CD4-positive, alpha-beta T cell treated with Interleukin-12 subunit alpha and Interleukin-12 subunit beta, for 1 hour (primary cell): Measurements from ENCODE around the gene CHRNG.
A peak's percentile ranks its signal among the peaks of the same experiment; 100 is the strongest.
"Not testable (repeated sequence)": the region's sequence is repeated elsewhere in the genome, so short reads cannot be mapped to it uniquely, and the experiment has no call there.

ENCODE experiments used
- DNase-seq: peaks from one replicate; pipeline ENCODE4 v3.0.0-alpha.2; 2020

Gene CHRNG

DNA sequence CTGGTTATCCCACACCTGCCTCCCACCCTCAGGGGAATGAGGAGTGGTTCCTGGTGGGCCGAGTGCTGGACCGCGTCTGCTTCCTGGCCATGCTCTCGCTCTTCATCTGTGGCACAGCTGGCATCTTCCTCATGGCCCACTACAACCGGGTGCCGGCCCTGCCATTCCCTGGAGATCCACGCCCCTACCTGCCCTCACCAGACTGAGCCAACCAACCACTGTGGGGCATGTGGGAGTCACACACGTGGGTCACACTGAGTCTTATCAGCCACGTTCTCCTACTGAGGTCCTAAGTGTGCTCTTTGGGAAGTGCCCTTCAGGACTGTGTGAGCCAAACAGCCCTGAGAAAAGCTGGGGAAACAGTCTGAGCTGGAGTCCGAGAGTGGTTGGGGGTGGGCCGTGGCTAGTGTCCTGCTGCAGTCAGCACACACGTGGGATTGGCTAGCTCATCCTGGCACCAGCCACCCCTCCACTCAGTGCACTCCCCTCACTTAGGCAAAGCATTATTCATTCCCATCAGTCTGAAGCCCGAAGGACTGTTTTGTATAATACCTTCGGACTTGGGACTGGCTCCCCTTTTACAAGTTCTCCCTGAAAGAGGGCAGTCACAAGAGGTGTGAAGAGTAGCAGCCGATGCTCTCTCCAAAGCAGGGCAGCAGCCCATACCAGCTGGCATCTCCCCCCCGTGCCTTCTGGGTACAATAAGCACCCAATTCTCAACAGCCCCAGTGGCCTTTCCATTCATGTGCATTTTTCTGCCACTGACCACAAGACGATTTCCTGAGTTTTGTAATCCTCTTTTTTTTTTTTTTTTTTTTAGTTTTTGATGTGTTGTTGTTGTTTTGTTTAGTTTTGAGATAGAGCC is 6.3 kb downstream of the CHRNG start:
- DNase-seq: no peak

DNA sequence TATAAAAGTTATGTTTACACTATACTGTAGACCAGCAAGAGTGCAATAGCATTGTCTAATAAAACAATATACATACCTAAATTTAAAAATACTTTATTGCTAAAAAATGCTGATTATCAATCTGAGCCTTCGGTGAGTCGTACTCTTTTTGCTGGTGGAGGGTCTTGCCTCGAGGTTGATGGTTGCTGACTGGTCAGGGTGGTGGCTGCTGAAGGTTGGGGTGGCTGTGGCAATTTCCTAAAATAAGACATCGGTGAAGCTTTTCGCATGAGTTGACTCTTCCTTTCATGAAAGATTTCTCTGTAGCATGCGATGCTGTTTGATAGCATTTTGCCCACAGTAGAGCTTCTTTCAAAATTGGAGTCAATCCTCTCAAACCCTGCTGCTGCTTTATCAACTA is 8.5 kb downstream of the CHRNG start:
- DNase-seq: no peak

DNA sequence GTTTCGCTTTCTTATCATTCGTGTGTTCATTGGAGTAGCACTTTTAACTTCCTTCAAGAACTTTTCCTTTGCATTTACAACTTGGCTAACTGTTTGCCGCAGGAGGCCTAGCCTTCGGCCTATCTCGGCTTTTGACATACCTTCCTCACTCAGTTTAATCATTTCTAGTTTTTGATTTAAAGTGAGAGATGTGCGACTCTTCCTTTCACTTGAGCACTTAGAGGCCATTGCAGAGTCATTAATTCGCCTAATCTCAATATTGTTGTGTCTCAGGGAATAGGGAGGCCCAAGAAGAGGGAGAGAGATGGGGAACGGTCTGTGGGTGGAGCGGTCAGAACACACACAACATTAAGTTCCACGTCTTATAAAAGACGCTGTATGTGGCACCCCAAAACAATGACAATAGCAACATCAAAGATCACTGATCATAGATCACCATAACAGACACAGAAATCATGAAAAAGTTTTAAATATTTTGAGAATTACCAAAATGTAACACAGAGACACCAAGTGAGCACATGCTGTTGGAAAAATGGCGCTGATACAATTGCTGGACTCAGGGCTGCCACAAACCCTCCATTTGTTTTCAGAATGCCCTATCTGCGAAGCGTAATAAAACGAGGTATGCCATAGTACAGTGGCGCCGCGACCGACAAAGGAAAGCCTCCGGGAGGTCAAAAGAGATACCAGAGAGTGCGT is 10.3 kb downstream of the CHRNG start:
- DNase-seq: no peak

DNA sequence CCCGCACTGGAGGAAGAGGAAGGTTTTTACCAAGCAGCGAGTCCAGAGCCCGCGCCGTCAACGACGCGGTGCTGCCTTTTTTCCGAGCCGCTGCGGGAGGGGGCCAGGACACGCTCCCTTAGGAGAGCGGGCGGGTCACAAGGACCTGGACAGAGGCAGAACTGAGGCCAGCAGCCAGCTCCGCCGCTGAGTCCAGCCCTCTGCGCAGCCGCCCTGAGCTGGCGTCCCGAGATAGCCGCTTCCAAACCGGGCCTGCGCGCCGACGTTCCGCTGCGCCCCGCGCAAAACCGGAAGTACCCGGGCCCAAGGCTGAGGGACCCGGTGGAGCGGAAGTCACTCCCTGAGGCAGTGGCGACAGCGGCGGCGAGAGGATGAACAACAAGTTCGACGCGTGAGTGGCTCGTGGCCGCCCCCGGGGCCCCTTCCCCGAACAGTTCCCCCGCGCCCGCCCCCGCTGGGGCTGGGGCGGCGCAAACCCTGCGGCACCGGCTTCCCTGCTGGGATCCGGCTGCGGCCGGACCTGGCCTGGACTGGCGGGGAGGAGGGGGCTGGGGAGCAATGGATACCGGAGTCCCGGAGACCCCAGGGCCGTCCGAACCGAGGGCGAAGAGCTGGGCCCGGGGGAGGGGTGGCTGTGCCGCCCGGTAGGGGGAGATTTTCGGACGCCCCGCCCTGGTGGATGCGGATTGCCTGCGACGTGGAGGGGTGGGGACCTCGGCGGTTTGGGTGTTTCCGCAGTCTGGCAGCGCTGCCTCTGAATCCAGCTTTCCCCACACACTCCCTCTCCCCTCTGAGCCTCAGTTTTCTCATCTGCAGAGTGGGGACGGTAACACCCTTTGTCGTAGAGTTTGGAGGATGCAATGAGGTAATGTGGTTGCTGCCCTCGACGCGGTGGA is 11.1 kb downstream of the CHRNG start, which contains the start of the genes EIF4E2 and TIGD1:
Gene EIF4E2, plus strand, starts transcription at position 336 of the 896 bp plus-strand sequence. Its CDS starts 36 bp downstream, at position 372.
Gene TIGD1, minus strand, starts transcription at position 204 of the 896 bp plus-strand sequence. CDS start 675 bp downstream, outside the sequence.
- peak; percentile 90 for DNase-seq

DNA sequence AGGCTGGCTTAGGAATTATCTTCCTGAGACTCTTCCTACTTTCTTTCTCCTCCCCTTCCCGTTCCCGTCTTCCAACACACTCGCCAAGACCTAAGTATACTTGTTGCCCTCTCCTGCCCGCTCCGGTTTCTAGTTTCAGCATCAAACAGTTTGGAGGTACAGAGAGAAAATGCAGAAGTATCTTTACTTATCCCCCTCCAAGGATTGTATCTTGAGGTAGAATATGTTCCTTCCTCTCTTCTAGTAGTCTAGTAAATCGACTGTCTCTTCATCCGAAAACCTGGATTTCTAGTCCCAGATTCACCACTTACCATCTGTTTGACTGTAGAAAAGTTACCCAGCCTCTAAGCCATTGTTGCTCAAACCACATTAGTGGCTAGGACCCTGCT is 11.8 kb downstream of the CHRNG start:
- DNase-seq: no peak

DNA sequence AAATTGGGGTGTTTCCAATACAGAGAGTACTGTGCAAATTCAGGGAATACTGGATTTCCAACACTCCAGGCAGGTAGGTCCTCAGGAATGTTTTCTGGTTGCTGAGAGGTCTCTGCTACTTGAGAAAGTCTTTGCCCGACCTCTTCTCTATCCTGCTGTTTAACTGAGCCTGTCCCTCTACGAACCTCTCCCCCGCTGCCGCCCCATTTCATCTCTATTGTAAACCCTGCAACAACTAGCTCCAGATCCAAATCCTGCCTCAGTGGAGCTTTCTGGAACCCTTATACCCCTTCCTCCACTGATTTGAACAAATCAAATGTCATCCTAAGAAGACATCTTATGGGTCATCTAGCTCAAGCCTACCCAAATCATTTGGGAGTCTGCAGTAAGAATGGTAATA is 12.3 kb downstream of the CHRNG start:
- DNase-seq: no peak

DNA sequence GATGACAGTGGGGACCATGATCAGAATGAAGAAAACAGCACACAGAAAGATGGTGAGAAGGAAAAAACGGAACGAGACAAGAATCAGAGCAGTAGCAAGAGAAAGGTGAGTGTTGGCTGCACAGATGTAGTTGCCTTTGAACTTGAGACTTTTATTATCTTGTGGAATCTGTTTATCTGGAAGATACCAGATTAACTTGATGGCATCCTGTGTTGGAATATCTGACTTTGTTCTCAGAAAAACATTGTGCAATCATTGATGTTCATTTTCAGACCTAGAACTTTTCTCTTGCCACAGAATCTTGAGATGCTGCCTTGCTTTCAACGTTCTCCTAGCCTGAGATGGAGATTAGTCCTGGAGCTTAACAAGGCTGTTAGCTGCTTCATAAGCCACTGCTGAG is 16.9 kb downstream of the CHRNG start:
- no peak for DNase-seq

DNA sequence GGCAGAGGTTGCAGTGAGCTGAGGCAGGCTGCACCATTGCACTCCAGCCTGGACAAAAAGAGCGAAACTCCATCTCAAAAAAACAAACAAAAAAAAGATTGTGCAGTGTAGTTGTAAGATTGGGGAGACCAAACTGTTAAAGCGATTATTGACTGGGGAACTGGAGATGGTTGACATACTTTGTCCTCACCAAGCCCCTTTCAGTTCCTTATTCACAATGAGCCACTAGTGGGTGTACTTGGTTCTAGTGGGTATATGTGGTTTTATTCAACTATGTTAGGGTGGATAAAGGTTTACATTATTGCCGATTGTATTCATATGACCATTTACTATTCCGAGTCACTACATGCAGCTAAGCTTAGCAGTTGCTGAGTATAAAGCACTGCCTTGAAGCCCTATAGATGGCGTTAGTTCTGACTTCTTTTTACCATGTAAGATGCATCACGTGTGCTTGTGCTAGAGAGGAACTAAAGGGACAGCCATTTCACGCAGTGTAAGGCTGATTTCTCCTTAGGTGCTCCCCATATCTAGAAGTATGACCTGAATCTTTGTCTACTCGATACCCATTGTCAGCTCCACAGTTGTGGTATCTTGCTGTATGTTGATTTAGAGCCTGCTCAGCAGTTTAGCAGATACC is 23.1 kb downstream of the CHRNG start:
- no peak for DNase-seq

DNA sequence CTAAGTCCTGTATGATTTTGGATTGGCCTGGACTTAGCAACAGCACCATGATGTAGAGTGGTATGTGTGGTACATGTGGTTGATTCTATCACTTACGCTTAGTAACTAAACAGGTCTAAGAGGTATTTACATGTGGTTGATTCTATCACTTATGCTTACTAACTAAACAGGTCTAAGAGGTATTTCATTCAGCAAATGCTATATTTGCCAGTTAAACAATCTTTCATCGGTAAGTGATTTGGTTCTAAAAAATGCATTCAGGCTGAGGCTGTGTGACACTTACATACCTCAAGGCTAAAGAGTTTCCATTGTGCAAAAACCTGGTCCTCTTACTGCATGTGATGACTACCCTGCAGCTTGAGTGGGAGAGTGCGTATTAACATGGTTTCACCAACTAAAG is 24.1 kb downstream of the CHRNG start:
- no peak for DNase-seq

DNA sequence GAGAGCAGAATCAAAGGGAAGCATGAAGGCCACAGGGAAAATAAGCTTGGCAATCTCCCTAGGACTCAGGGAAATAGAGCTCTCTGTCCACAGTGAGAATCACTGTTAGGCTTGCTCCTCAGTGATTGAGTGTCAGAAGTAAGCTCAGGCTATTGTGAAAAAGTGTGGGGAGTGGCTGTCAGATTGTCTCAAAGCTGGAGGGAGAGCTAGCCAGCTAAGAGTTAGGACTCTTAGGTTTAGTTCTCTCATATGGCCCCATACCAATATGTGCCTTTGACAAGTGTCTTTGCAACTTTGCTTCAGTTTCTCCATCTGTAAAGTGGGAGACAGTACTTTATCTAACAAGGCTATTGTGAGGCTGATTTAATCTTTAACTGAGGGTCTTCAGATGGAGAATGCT is 28.2 kb downstream of the CHRNG start:
- no peak for DNase-seq

DNA sequence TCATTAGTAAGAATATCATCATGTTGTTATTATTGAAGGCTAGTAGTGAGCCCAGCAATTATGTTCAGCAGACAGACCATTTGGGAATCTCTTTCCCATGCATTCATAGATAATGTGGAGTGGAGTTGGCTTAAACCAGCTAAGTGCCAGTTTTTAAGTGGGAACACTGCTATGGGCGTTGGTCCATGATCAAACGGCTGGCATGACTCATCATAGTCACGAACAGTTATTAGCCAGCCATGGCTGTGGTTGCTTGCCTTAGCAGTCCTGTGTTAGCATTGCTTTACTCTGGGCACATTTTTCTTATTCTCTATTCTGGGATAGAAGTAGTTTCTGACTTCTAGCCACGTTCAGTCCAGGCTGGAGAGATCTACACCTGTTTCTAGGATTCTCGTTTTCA is 28.7 kb downstream of the CHRNG start:
- no peak for DNase-seq

DNA sequence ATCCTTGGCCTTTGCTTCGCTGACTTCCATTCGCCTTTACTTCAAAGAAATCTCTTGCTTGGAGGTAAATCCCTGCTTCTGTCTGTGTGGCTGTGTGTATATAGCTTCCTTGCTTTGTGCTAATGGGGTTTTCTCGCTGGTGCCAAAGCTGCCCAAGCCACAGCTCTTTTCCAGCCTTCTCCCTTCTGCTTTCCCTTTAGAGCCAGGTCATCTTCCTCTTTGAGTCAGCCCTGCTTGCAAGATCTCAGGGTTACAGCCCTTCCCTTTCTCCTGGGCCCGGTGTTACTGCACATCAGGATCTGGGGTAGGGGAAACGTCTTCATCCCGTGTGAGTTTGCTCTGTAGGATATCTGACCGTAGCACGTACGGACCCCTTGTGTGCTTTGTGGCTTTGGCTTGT is 30.0 kb downstream of the CHRNG start:
- no peak for DNase-seq

DNA sequence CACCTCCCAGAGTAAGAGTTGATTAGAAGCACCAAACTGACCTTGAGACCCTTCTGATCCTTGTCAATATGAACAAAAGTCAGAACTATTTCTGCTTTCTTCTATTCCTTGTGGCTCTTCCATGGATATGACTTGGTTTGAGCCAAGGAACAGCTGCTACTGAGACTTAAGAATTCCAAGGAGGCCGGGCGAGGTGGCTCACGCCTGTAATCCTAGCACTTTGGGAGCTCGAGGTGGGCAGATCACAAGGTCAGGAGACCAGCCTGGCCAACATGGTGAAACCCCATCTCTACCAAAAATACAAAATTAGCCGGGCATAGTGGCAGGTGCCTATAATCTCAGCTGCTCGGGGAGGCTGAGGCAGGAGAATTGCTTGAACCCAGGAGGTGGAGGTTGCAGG is 31.0 kb downstream of the CHRNG start:
- not testable (repeated sequence) for DNase-seq

DNA sequence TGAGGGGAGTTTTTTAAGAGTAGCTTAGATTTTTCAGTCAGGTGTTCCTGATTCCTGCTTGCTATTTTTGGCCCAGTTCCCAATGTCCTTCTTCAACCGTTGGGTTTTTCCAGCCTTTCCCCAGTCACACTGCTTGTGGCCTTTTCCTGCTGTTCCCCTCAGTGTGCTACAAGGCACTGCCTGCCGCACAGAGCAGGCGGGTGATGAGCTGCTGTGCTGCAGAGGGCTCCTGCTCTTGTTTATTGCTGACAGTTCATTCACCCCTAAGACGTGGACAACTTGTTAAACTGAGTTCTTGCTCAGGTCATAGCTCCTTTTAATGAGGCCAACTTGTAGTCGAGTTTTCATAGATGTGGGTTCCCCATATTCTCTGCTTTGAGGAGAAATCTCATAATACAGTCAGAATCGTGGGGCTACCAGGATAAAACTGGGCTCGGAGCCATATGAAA is 31.6 kb downstream of the CHRNG start:
- DNase-seq: no peak

DNA sequence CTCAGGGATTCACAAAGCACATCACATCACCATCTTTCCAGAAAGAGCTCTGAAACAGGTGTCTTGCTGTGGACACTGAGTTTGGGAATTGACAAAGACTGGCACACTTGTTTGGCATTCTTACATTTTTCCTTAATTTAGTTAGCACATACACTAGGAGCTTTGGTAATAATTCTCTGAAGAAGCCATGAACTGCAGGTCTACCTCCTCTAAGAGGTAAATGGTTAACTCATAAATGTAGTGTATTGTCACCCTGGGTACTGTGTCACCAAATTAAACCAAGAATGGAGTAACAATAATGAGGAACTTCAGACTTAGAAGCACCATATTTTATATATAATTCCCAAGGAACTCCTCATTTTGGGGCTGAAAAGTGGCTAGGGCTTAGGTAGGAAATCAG is 33.5 kb downstream of the CHRNG start:
- DNase-seq: no peak

DNA sequence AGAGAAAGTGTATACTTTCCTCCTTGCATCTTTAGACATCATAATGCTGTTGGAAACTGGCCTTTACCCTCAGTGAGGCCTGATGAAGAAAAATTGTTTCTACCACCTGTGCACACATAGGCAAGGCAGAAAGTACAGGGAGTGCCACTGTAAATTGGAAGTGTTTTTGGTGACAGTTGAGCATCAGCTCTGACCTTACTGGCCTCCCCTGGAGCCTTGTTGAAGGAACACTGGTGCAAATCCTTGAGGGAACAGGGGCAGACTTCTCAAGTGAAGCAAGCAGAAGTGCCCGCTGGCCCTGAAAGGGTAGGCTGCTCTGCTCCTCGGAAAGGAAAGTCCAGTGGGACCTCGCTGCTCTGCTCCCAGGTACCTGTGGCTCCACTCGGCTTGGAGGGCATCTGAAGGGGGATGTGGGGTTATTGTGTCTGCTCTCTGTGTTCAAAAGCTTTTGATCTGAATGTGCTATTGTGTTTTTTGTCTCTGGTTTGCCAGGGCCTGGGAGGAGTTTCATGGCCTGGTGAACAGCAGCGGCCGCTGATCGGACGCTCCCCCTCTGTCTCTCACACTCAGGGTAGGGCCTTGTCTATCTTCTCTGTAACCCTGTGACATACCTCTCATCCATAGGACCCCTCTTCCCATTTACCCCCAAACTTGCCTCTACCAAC is 34.4 kb downstream of the CHRNG start:
- DNase-seq: no peak

DNA sequence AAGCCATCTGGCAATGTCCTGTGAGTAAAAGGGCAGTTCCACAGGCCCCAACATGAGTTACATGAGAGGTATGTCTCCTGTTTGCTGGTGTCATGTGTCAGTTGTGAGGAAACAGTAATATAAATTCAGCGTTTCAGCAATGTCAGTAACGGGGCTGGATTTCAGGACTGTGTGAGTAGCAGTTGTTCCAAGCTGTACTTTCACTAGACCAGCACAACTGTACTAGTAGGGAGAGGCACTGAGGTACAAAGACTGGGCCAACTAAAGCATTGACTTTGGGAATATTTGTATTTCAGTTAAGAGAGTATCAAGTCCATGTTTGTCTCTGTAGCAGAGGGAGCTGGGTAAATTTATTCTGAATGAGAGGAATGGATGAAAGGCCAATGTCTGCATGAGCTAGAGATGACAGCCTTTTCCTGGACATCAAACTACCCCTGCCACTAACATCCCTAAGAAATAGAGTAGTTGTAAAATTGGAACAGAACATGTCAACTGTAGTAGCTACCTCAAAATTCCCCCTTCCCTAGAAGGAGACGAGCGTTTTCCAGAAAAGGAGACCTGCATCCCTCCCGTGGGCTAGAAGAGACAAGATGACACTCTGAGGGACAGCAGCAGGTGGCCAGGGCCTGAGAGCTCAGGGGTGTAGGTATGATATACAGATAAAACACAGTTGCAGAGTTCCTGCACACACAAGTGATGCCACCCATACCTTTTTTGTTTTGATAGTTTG is 35.3 kb downstream of the CHRNG start:
- DNase-seq: no peak

DNA sequence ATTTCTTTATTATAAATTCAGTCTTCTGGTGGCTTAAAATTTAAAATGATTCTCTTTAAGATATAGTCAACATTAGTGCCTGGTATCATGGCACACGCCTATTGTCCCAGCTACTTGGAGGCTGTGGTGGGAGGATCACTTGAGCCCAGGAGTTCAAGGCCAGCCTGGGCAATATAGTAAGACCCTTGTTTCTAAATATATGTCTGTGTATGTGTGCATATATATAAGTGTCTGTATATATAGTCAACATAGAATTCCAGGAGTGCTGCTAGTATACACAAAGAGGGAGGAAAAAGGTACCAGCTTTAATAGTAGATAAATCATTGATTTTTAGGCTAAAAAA is 35.9 kb downstream of the CHRNG start:
- DNase-seq: no peak

DNA sequence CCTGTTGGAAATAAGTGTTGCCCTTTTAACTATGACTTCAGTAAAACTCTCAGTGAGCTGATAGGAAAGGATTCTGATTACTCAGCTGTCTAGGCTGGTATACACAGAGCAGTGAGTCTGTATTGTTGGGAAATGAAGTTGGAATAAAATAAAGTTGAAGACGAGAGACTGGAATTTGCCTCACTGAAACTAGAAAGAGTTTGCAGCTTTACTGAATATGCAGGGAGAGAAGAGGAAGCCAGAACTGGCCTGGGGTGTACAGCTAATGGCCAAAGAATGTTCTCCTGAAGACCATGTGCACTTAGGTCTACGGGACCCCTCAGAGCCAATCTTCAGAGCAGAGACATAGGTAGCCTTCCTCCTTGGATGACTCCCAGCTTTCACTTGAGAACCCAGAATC is 37.5 kb downstream of the CHRNG start:
- no peak for DNase-seq

DNA sequence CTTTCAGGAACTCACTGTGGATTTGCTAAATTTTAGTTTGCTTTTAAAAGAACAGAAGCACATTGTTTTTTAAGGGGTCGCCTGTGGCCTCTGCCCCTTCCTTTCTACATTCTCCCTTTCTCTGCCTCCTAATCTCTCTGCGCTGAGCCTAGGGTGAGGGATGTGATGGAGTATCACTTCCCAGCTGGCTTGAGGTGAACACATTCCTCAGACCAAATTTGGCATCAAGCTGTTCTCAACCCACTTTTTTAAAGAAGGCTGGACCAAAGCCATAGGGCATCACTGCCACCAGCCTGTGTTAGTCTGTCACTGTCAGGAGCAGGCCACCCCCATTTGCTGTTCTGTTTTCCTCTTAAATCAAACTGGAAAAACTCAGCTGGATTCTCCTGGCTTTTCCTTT is 38.3 kb downstream of the CHRNG start:
- no peak for DNase-seq

DNA sequence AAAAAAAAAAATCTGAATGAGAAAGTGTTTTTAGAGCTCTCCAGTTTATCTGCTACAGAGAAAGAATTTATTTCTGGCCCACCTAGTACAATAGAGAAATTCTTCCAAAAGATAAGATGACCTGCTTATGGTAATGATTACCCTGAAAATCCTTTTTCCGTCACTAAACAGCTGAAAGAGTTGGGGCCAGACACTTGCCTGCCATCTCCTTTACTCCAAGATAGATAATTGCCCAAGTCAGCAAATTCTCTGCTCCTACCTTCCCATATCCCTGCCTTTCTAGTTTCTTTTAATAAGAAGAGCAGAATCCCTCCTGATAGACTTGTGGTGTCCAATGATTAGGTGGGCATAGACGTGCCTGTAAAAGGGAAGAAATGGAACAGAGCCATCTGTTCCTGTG is 39.1 kb downstream of the CHRNG start:
- no peak for DNase-seq

DNA sequence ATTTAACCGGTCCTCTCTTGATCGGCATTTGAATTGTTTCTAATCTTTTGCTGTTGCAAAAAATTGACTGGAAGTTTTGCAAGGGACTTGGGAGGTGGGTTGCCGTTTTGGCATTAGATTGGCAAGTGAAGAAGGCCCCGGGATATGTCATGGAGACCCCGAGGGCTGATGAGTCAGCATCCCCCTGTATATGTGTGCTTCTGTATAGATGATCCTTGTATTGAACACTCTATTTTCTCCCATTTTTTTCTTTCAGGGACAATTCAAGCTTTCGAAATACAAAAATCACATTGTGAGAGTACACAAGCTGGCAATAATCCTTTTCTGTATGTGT is 41.1 kb downstream of the CHRNG start:
- no peak for DNase-seq
